Right renal cortex interstitium (tissue), 3 donors: Measurements from ENCODE around the gene USE1. TPM values are rescaled to one million over a fixed set of nuclear protein-coding genes. Genes with fewer than 3 reads are reported as not detected.
"Not testable (repeated sequence)": the region's sequence is repeated elsewhere in the genome, so short reads cannot be mapped to it uniquely, and the experiment has no call there.

Source experiments
- DNase-seq, 3 donors: peaks; one replicate each; pipeline ENCODE4 v3.0.0-alpha.2; 2013; ENCODE audit warnings: low read depth in 3 of 3, low spot score in 2 of 3
- polyA plus RNA-seq, 3 donors: library from polyadenylated mRNA; unstranded; fragments of 120-200 nt; gene quantifications; one replicate each; pipeline ENCODE4 v1.2.1, GENCODE V29; 2013; ENCODE audit not compliant: insufficient read length in 3 of 3

Gene USE1
- 10 to 100 TPM; 21.6 to 24.2 (median 22.2) TPM for polyA plus RNA-seq

- peak; percentile 80 to 85 (median 83) for DNase-seq
These were observed at the start of gene USE1 for GRCh38 chr19:17215127-17215971. Gene USE1, plus strand, starts transcription at chr19:17215357. Its CDS starts 49 bp downstream, at chr19:17215406.

- no peak for DNase-seq
These were observed 49.4 kb upstream of the USE1 start for GRCh38 chr19:17165715-17166114.

GRCh38 chr19:17170538-17171297 is 44.4 kb upstream of the USE1 start:
- no peak for DNase-seq

GRCh38 chr19:17171874-17172273 is 43.3 kb upstream of the USE1 start:
- no peak for DNase-seq

DNA sequence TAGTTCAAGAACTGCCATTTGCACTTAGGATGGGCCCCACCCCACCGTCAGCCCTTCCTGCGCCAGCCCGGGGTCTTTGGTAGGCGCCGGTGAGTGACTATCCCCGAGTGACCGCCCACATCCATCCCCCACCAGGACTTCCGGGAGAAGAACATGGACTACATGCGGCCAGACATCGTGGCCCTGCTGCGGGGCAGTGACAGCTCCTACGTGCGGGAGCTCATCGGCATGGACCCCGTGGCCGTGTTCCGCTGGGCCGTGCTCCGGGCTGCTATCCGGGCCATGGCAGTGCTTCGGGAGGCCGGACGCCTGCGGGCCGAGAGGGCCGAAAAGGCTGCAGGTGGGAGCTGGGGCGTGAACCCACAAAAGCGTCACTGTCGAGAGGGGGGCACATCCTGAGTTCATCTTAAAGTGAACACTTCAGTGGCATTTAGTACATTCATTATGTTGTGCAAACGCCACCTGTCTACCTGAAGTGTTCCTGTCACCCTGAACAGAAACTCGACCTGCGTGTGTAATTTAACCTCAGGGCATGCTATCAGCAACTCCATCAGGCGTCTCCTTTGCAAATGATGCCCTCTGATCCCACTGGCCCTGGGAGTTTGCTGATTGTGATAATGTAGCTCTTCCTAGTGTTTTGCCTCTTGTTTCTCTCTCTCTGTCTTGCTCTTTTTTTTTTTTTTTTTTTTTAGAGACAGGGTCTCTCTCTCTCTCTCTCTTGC is 42.4 kb upstream of the USE1 start:
- DNase-seq: no peak

GRCh38 chr19:17178291-17178690 is 36.9 kb upstream of the USE1 start:
- no peak for DNase-seq

- DNase-seq: no peak
These were observed 34.0 kb upstream of the USE1 start for GRCh38 chr19:17180997-17181702.

- no peak for DNase-seq
These were observed 31.8 kb upstream of the USE1 start for GRCh38 chr19:17183271-17183761.

- no peak for DNase-seq
These were observed 31.3 kb upstream of the USE1 start for GRCh38 chr19:17183858-17184321.

DNA sequence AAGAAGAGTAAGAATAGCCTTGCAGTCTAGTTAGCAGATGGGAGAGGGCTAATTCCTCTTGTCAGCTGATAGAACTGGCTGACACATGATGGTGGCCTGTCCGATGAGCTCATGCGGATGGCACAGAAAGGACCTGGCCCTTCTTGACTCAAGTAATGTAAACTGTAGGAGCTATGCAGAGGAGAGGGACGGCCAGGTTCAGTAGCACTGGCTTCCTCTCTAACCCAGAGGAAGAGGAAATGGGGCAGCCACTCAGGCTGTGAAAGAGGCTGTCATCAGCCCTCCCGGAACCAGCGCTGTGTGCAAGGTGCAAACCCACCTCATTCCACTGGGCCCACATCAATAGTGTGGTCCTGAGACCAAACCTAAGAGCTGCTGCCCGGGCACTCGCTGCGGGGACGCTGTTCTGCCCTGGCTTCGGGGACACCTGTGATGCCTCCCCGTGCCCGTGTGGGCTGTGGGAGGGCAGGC is 30.8 kb upstream of the USE1 start:
- DNase-seq: no peak

DNA sequence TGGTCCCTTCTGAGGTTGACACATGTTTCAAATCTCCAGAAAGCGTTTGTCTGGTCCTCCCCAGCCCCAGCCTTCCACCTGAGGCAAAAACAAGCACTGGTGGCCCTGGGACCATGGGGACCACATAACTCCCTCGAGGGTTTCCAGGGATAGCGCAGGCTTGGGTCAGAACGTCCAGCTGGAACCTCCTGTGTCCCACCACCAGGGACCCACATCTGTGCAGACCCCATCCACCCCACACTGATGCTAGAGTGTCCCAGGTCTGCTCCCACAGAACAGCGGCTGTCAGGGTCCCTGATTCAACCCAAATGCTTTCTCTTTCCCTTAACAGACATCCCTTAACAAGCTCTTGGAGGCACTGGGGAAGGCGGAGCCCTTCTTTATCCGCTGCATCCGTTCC is 29.6 kb upstream of the USE1 start:
- no peak for DNase-seq

DNA sequence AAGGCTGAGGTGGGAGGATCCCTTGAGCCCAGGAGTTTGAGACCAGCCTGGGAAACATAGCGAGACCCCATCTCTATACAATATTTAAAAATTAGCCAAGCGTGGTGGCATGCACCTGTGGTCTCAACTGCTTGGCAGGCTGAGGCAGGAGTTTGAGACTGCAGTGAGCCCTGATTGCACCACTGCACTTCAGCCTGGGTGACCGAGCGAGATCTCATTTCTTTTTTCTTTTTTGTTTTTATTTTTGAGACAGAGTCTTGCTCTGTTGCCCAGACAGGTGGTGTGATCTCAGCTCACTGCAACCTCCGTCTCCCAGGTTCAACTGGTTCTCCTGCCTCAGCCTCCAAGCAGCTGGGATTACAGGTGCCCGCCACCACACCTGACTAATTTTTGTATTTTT is 23.4 kb upstream of the USE1 start:
- not testable (repeated sequence) for DNase-seq

- DNase-seq: no peak
These were observed 22.4 kb upstream of the USE1 start for GRCh38 chr19:17192751-17193150.

DNA sequence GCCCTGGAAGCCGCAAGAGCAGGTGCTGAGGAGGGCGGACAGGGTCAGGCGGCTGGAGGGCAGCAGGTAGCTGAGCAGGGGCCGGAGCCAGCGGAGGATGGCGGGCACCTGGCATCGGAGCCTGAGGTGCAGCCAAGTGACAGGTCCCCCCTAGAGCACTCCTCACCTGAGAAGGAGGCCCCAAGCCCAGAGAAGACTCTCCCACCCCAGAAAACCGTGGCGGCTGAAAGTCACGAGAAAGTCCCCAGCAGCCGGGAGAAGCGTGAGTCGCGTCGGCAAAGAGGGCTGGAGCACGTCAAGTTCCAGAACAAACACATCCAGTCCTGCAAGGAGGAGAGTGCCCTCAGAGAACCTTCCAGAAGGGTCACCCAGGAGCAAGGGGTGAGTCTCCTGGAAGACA is 20.5 kb upstream of the USE1 start:
- DNase-seq: no peak

DNA sequence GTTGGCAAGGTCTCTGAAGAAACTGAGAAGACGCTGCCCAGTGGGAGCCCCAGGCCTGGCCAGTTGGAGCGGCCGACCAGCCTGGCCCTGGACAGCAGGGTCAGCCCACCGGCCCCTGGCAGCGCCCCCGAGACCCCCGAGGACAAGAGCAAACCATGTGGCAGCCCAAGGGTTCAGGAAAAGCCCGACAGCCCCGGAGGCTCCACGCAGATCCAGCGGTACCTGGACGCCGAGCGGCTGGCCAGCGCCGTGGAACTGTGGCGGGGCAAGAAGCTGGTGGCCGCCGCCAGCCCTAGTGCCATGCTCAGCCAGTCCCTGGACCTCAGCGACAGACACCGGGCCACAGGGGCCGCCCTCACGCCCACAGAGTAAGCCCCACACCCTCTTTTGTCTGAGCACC is 20.1 kb upstream of the USE1 start:
- DNase-seq: no peak

DNA sequence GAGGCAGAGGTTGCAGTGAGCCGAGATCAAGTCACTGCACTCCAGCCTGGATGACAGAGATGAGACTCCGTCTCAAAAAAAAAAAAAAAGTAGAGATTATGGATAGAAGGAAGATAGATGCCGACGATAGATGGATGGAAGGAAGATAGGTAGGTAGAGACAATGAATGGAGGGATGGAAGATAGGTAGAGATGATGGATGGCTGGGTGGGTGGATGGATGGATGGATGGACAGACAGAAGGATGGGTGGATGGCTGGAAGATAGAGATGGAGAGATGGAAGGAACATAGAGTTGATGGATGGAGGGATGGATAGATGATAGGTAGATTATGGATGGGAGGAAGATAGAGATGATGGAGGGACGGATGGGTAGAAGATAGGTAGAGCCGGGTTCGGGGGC is 18.5 kb upstream of the USE1 start:
- DNase-seq: no peak

DNA sequence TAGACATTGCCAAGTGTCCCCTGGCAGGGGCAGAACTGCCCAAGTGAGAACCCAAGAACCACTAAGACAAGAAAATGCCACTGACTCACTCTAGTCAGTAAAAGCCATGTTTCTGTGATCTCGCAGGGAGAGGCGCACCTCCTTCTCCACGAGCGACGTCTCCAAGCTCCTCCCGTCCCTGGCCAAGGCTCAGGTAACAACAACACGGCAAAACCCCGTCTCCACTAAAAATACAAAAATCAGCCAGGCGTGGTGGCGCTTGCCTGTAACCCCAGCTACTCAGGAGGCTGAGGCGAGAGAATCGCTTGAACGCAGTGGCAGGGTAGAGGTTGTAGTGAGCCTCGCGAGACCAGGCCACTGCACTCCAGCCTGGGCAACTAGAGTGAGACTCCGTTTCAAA is 17.5 kb upstream of the USE1 start:
- DNase-seq: no peak

GRCh38 chr19:17200408-17201079 is 14.6 kb upstream of the USE1 start:
- no peak for DNase-seq

GRCh38 chr19:17202249-17202648 is 12.9 kb upstream of the USE1 start:
- no peak for DNase-seq

DNA sequence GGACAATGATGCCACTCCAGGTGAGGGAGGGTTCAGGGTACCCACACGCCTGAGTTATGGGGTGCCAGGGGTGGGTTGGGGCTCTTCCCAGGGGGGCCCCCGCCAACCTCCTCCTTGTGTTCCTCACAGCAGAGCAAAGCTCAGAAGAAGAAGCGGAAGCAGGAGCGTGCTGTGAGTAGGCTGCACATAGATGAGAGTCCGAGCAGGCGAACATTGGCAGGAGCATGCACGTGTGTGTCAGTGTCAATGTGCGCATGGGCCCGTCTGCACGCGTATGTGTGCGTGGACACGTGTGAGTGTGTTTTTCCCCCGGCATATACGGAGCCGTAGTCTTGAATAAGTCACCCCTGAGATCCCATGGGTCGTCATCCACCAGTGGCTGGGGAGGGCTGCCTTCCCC is 12.4 kb upstream of the USE1 start:
- no peak for DNase-seq
